A673 (cell line): Measurements from ENCODE around the gene ATXN10. TPM values are rescaled to one million over a fixed set of nuclear protein-coding genes. Genes with fewer than 3 reads are reported as not detected.

Source experiments
- BruUV-seq: library from RNA; stranded (reverse); fragments of 400-500 nt; replicated peaks from 2 replicates; lab custom pipeline; 2021; lab: Mats Ljungman, UMichigan
- CTCF ChIA-PET: fragments of 300-600 bp; sonication (Branson Sonifier 250); formaldehyde crosslinking; loops from one replicate; lab custom pipeline; 2022; ENCODE audit warnings: antibody characterized with exemption; lab: Charles Lee
- POLR2A ChIA-PET: fragments of 300-600 bp; sonication (Branson Sonifier 250); formaldehyde crosslinking; loops from one replicate; lab custom pipeline; 2022; ENCODE audit warnings: antibody characterized with exemption; ENCODE audit not compliant: low non-redundant PET; lab: Charles Lee
- DNase-seq: peaks from one replicate; pipeline ENCODE4 v3.0.0-alpha.2; 2015; ENCODE audit warnings: low spot score
- H3K27ac ChIP-seq: fragments of 200-600 bp; sonication (generic); 2 replicates; pipeline ENCODE4 v1.5.1; 2016; ENCODE audit warnings: mixed run types, low read depth, mild to moderate bottlenecking, mixed read lengths, antibody characterized with exemption, low read length; ENCODE audit not compliant: poor library complexity, severe bottlenecking
- H3K27me3 ChIP-seq: fragments of 200-600 bp; sonication (generic); replicated peaks from 2 replicates; pipeline ENCODE4 v1.6.1; 2017; ENCODE audit warnings: mixed run types, low read depth, mild to moderate bottlenecking, mixed read lengths, antibody characterized with exemption, low read length; ENCODE audit not compliant: insufficient read depth, poor library complexity
- H3K36me3 ChIP-seq: fragments of 200-600 bp; sonication (generic); 2 replicates; pipeline ENCODE4 v1.6.1; 2016; ENCODE audit warnings: mixed run types, mild to moderate bottlenecking, mixed read lengths, antibody characterized with exemption, low read length; ENCODE audit not compliant: insufficient read depth, poor library complexity, severe bottlenecking
- H3K4me1 ChIP-seq: fragments of 200-600 bp; sonication (generic); 2 replicates; pipeline ENCODE4 v1.6.1; 2017; ENCODE audit warnings: mixed run types, mild to moderate bottlenecking, mixed read lengths, antibody characterized with exemption, low read length; ENCODE audit not compliant: insufficient read depth, poor library complexity, severe bottlenecking
- H3K4me3 ChIP-seq: fragments of 200-600 bp; sonication (generic); 2 replicates; pipeline ENCODE4 v1.5.1; 2016; ENCODE audit warnings: low read depth, mixed run types, mild to moderate bottlenecking, mixed read lengths, low read length; ENCODE audit not compliant: poor library complexity, severe bottlenecking
- H3K9me3 ChIP-seq: fragments of 200-600 bp; sonication (generic); 2 replicates; pipeline ENCODE4 v1.6.1; 2016; ENCODE audit warnings: mixed run types, low read depth, mild to moderate bottlenecking, mixed read lengths, antibody characterized with exemption, low read length; ENCODE audit not compliant: poor library complexity, severe bottlenecking
- EZH2 ChIP-seq: fragments of 200-600 bp; sonication (generic); IDR thresholded peaks from 2 replicates; pipeline ENCODE4 v1.6.1; 2017; ENCODE audit warnings: borderline replicate concordance, low read depth, mild to moderate bottlenecking, mixed read lengths, antibody characterized with exemption, low read length; ENCODE audit not compliant: poor library complexity, severe bottlenecking
- intact Hi-C: fragments of 100-400 bp; cut with micrococcal nuclease; formaldehyde crosslinking; loops from one replicate; pipeline ENCODE4 v1.10.0; 2022; ENCODE audit not compliant: unreplicated experiment
- total RNA-seq: library from RNA; stranded (reverse); gene quantifications from 2 replicates; pipeline ENCODE4 v1.2.3, GENCODE V29; 2021
- TF ChIP-seq, protein P1 (sequence below): fragments of 300-800, 200-600 bp; sonication (generic); conservative IDR thresholded peaks from 2 replicates; pipeline ENCODE4 v1.5.1; 2017; ENCODE audit warnings: low read depth, mild to moderate bottlenecking, antibody characterized with exemption, low read length, moderate library complexity, mixed read lengths

The ATXN10 gene
- total RNA-seq, 1 experiment from 2014 or later: 294 TPM

DNA sequence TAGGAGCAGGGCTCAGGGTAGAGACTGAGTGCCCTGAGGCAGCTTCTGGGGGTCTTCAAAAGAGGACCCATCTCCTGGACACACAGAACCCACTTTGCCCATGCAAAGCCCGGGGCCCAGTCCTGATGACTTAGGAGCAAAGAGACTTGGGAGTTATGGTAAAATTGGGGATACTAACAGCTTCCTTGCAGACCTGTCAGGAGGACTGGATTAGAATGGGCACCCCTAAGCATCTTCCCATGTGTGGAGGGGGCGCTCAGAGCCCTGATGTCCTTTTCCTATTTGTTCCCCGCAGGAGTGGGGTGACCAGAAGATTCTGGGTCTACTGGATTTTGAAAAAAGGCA is 205.4 kb downstream of the ATXN10 start:
- BruUV-seq: no TSS peak
- ChIA-PET CTCF (no interaction called here), POLR2A (no interaction called here)
- H3K4me3 ChIP-seq: no peak overlapping the region
- H3K36me3 ChIP-seq: no peaks in the 10 kb centered on the region
- no peak overlapping the region for H3K27ac ChIP-seq
- intact Hi-C loops: no loop called here
- peaks cover 17% of the 10 kb centered on the region for H3K27me3 ChIP-seq
- TF ChIP-seq, protein P1, sequence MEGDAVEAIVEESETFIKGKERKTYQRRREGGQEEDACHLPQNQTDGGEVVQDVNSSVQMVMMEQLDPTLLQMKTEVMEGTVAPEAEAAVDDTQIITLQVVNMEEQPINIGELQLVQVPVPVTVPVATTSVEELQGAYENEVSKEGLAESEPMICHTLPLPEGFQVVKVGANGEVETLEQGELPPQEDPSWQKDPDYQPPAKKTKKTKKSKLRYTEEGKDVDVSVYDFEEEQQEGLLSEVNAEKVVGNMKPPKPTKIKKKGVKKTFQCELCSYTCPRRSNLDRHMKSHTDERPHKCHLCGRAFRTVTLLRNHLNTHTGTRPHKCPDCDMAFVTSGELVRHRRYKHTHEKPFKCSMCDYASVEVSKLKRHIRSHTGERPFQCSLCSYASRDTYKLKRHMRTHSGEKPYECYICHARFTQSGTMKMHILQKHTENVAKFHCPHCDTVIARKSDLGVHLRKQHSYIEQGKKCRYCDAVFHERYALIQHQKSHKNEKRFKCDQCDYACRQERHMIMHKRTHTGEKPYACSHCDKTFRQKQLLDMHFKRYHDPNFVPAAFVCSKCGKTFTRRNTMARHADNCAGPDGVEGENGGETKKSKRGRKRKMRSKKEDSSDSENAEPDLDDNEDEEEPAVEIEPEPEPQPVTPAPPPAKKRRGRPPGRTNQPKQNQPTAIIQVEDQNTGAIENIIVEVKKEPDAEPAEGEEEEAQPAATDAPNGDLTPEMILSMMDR: no peak
- no peak for TF ChIP-seq EZH2
- DNase-seq: no peak
- peaks cover 14% of the 10 kb centered on the region for H3K9me3 ChIP-seq
- H3K4me1 ChIP-seq: no peaks in the 10 kb centered on the region

DNA sequence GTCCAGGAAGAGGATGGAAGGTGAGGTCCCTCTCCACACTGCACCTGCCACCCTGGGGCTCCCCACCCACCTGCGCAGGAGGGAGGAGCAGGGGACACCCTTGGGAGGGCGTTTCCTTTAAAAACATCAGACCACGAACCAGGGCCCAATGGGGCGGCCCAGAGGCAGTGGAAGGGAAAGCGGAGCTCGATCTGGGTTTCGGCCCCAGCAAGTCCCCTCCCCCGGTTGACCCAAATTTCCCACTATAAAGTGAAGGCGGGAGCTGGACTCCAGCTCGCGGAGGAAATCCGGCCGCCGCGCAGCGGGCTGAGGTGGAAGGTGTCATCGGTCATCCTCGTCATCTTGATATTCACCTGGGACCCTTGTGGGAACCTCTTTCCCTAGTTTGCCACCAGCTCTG is 206.0 kb downstream of the ATXN10 start:
- CTCF ChIA-PET: no interaction called here
- Histone ChIP-seq H3K4me1 (no peaks in the 10 kb centered on the region), H3K9me3 (peaks cover 9% of the 10 kb centered on the region), H3K27ac (no peak overlapping the region), H3K36me3 (no peaks in the 10 kb centered on the region), H3K27me3 (peaks cover 17% of the 10 kb centered on the region), H3K4me3 (no peak overlapping the region)
- POLR2A ChIA-PET: no interaction called here
- BruUV-seq: no TSS peak
- TF ChIP-seq EZH2: no peak
- TF ChIP-seq, protein P1: no peak
- no peak for DNase-seq
- intact Hi-C loops: no loop called here

- H3K4me1 ChIP-seq: no peaks in the 10 kb centered on the region
- no peak for DNase-seq
- intact Hi-C loops: no loop called here
- CTCF ChIA-PET: no interaction called here
- POLR2A ChIA-PET: no interaction called here
- peaks cover 17% of the 10 kb centered on the region for H3K27me3 ChIP-seq
- no peak for TF ChIP-seq EZH2
- TF ChIP-seq, protein P1: no peak
- BruUV-seq: no TSS peak
- no peak overlapping the region for H3K27ac ChIP-seq
- peaks cover 4% of the 10 kb centered on the region for H3K9me3 ChIP-seq
- no peaks in the 10 kb centered on the region for H3K36me3 ChIP-seq
- H3K4me3 ChIP-seq: no peak overlapping the region
These were observed 206.6 kb downstream of the ATXN10 start for GRCh38 chr22:45878051-45878781.
